Measurements from ENCODE around the gene TBC1D3B. TPM values are rescaled to one million over a fixed set of nuclear protein-coding genes. Genes with fewer than 3 reads are reported as not detected.

Gene TBC1D3B
- total and polyA plus RNA-seq, 2 donors (not counting 3 experiments of a cell fraction or from before 2014, with no cell fraction given) = 0.81 to 3.3 TPM

GRCh38 chr17:36124879-36125824 is 51.3 kb downstream of the TBC1D3B start:
- Histone ChIP-seq H3K36me3 (ENCODE audit: control insufficient read depth in 2 of 2, extremely low read depth in 1 of 2, insufficient read depth in 2 of 2, low read length in 2 of 2) (no peaks in the 10 kb centered on the region), H4K20me1 (replicated peaks; ENCODE audit: control insufficient read depth, extremely low read depth, insufficient read depth, low read length) (no peaks in the 10 kb centered on the region), H3K9ac (replicated peaks; ENCODE audit: extremely low read depth, insufficient read depth, low read length) (no peak overlapping the region), H3K4me3 (replicated peaks in 1 of 3; ENCODE audit: insufficient read depth in 1 of 3, low read depth in 1 of 3, low read length in 3 of 3) (no peak overlapping the region), H3K27ac (ENCODE audit: insufficient read depth, low read depth, low read length) (no peak overlapping the region), H3K9me1 (replicated peaks; ENCODE audit: control insufficient read depth, extremely low read depth, insufficient read depth, low read length) (no peaks in the 10 kb centered on the region), H3K9me3 (replicated peaks; ENCODE audit: control insufficient read depth, insufficient read depth, low read length) (no peaks in the 10 kb centered on the region), H3K4me2 (ENCODE audit: insufficient read depth, low read length) (no peak overlapping the region), H2AFZ (ENCODE audit: low read depth, low read length) (no peak overlapping the region), H3K4me1 (ENCODE audit: control insufficient read depth, extremely low read depth, insufficient read depth, low read length) (no peaks in the 10 kb centered on the region), H3K27me3 (ENCODE audit: control insufficient read depth in 2 of 2, insufficient read depth in 2 of 2, low read length in 2 of 2) (no peaks in the 10 kb centered on the region), H3K79me2 (ENCODE audit: control insufficient read depth, insufficient read depth, low read length) (no peaks in the 10 kb centered on the region)
- CTCF ChIA-PET = interaction anchor here (1.1 kb wide), 1 partner anchor 7 kb away, joined by 4 read pairs; no protein-coding TSS in a partner anchor
- DNase-seq (ENCODE audit: low read depth, low spot score) = no peak
- dilution Hi-C loops (cut with MboI; ENCODE audit: extremely low pct_ligation_motif_present, low sequenced_read_pairs) = no loop called here
- intact Hi-C loops (cut with micrococcal nuclease) = no loop called here
- FAIRE-seq = no peak
- BruUV-seq (replicated peaks) = no TSS peak
- POLR2A ChIA-PET = no interaction called here
- TF ChIP-seq MAX (IDR thresholded peaks at IDR 0.05; ENCODE audit: insufficient read depth, insufficient read length) = no peak
- no peak for TF ChIP-seq POLR2AphosphoS5 (IDR thresholded peaks at IDR 0.05; ENCODE audit: insufficient read depth, low read depth, low read length)
- TF ChIP-seq JUN (IDR thresholded peaks at IDR 0.05; ENCODE audit: borderline replicate concordance, insufficient read depth, insufficient read length, low read depth) = no peak
- TF ChIP-seq EZH2 (IDR thresholded peaks at IDR 0.05; ENCODE audit: borderline replicate concordance, low read depth, low read length, severe bottlenecking) = no peak
- TF ChIP-seq FOS (IDR thresholded peaks at IDR 0.05; ENCODE audit: borderline replicate concordance, insufficient read depth, low read length) = no peak
- no peak for TF ChIP-seq GATA2 (IDR thresholded peaks at IDR 0.05; ENCODE audit: insufficient read depth, insufficient read length, low read depth, low read length)
- TF ChIP-seq MYC (IDR thresholded peaks at IDR 0.05; ENCODE audit: low read depth, low read length) = no peak
- TF ChIP-seq CTCF (IDR thresholded peaks at IDR 0.05; ENCODE audit: extremely low read depth in 1 of 2, insufficient read depth in 1 of 2, low read depth in 1 of 2, low read length in 2 of 2) = no peak
- no peak for TF ChIP-seq POLR2A (IDR thresholded peaks at IDR 0.05; ENCODE audit: low read depth, low read length)

Measured in endothelial cell of umbilical vein (primary cell).